Heart left ventricle (tissue), 13 donors: ENCODE data around the gene GTSE1.

Experiments used
- POLR2A ChIP-seq, 2 donors: fragments of 450-650 bp; IDR thresholded peaks; one replicate each; pipeline ENCODE4 v1.6.1; 2017; ENCODE audit warnings: antibody characterized with exemption in 2 of 2, mild to moderate bottlenecking in 2 of 2, moderate library complexity in 2 of 2
- TF ChIP-seq, protein P1 (sequence below), 12 donors: fragments of 200-600 bp; sonication (generic) in 4 of 12; IDR thresholded peaks; one replicate each; pipeline versions ENCODE4 v1.5.0 to v1.8.0; 2018 to 2022; ENCODE audit warnings: antibody characterized with exemption in 12 of 12, mild to moderate bottlenecking in 5 of 12
- donor health status: ischemic (EF 13 %, LVEDD 7.1; RV severe dilation, severe dysfunction).
- donor health status: DM: no; HTN: yes; CAD: no.
- donor health status: DM: no; HTN: no; CAD: no.
- donor health status: ischemic (EF 25% LVEDD 6.9; RV normal size, moderate dysfunction).
- donor health status: ischemic (EF 25% LVEDD 5.7; RV mildly dilated, moderate dysfunction).
- donor health status: ischemic (EF 35%, LVEDD 5.7; RV mildly dilated, moderate dysfunction).
- donor health status: nonischemic (EF 11% LVEDD 7.7; RV severe dilation, severe dysfunction).
- donor health status: DM: yes; HTN: yes; CAD: no.
- donor health status: PGD.
- donor health status: ischemic (EF 29% LVEDD 5.4; RV normal size, mild dysfunction).
- donor health status: nonischemic (EF 23%, LVEDD 6.1; RV moderate dilation, normal function).

DNA sequence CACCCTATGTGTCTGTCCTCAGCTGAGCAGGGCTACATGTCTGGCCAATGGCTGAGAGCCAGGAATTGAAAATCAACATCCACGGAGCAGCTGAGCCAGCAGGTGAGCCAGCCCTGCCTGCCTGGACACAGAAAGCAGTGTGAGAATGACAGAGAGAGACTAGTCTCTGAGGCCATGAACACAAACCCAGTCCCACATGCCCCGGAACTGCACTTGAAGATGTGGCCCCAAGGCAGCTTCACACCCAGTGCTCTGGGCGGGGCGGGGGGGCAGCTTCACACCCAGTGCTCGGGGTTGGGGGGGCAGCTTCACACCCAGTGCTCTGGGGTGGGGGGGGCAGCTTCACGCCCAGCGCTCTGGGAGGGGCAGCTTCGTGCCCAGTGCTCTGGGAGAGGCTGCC is 76.5 kb downstream of the GTSE1 start:
- TF ChIP-seq, protein P1, sequence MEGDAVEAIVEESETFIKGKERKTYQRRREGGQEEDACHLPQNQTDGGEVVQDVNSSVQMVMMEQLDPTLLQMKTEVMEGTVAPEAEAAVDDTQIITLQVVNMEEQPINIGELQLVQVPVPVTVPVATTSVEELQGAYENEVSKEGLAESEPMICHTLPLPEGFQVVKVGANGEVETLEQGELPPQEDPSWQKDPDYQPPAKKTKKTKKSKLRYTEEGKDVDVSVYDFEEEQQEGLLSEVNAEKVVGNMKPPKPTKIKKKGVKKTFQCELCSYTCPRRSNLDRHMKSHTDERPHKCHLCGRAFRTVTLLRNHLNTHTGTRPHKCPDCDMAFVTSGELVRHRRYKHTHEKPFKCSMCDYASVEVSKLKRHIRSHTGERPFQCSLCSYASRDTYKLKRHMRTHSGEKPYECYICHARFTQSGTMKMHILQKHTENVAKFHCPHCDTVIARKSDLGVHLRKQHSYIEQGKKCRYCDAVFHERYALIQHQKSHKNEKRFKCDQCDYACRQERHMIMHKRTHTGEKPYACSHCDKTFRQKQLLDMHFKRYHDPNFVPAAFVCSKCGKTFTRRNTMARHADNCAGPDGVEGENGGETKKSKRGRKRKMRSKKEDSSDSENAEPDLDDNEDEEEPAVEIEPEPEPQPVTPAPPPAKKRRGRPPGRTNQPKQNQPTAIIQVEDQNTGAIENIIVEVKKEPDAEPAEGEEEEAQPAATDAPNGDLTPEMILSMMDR (IDR thresholded peaks at IDR 0.05): no peak
- TF ChIP-seq POLR2A (IDR thresholded peaks at IDR 0.05): no peak
